PFSK-1 (cell line): ENCODE measurements around the gene MED27.

ENCODE experiments used
- FOXP2 ChIP-seq: optimal IDR thresholded peaks from 2 replicates; pipeline ENCODE3; 2011; ENCODE audit warnings: borderline replicate concordance, control low read depth, inconsistent platforms; ENCODE audit not compliant: insufficient read depth; ENCODE audit errors: extremely low read length, extremely low read depth
- POLR2AphosphoS5 ChIP-seq: IDR thresholded peaks from 2 replicates; pipeline ENCODE4 v1.6.1; 2012; ENCODE audit warnings: low read depth, mild to moderate bottlenecking, control low read depth, low read length, moderate library complexity
- SIN3A ChIP-seq: IDR thresholded peaks from 2 replicates; pipeline ENCODE4 v1.6.1; 2012; ENCODE audit warnings: mild to moderate bottlenecking, low read length, moderate library complexity, borderline replicate concordance; ENCODE audit not compliant: insufficient read depth
- TAF1 ChIP-seq: IDR thresholded peaks from 2 replicates; pipeline ENCODE4 v1.6.1; 2012; ENCODE audit warnings: low read length, control low read depth, borderline replicate concordance; ENCODE audit not compliant: insufficient read depth
- TF ChIP-seq, protein P1 (sequence below), 2 experiments: IDR thresholded peaks; 2 replicates each; pipeline versions ENCODE4 v1.6.1 to v1.8.0; 2011 to 2012; ENCODE audit warnings: low read depth in 2 of 2, low read length in 2 of 2, control low read depth in 1 of 2, inconsistent platforms in 1 of 2, mild to moderate bottlenecking in 1 of 2, moderate library complexity in 1 of 2; ENCODE audit not compliant: insufficient read depth in 1 of 2

GRCh38 chr9:132090771-132091170, 11.1 kb upstream of the MED27 start:
- TF ChIP-seq POLR2AphosphoS5 (no peak), SIN3A (no peak), TAF1 (no peak), FOXP2 (no peak)
- TF ChIP-seq, protein P1, sequence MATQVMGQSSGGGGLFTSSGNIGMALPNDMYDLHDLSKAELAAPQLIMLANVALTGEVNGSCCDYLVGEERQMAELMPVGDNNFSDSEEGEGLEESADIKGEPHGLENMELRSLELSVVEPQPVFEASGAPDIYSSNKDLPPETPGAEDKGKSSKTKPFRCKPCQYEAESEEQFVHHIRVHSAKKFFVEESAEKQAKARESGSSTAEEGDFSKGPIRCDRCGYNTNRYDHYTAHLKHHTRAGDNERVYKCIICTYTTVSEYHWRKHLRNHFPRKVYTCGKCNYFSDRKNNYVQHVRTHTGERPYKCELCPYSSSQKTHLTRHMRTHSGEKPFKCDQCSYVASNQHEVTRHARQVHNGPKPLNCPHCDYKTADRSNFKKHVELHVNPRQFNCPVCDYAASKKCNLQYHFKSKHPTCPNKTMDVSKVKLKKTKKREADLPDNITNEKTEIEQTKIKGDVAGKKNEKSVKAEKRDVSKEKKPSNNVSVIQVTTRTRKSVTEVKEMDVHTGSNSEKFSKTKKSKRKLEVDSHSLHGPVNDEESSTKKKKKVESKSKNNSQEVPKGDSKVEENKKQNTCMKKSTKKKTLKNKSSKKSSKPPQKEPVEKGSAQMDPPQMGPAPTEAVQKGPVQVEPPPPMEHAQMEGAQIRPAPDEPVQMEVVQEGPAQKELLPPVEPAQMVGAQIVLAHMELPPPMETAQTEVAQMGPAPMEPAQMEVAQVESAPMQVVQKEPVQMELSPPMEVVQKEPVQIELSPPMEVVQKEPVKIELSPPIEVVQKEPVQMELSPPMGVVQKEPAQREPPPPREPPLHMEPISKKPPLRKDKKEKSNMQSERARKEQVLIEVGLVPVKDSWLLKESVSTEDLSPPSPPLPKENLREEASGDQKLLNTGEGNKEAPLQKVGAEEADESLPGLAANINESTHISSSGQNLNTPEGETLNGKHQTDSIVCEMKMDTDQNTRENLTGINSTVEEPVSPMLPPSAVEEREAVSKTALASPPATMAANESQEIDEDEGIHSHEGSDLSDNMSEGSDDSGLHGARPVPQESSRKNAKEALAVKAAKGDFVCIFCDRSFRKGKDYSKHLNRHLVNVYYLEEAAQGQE (IDR thresholded peaks at IDR 0.05; ENCODE audit: insufficient read depth in 1 of 2, low read depth in 2 of 2, low read length in 2 of 2) = no peak
